ENCODE measurements around the gene ECSIT. TPM values are rescaled to one million over a fixed set of nuclear protein-coding genes. Genes with fewer than 3 reads are reported as not detected.
"Not testable (repeated sequence)": the region's sequence is repeated elsewhere in the genome, so short reads cannot be mapped to it uniquely, and the experiment has no call there.

The ECSIT gene
- total RNA-seq, 1 experiment from 2014 or later: 22.3 TPM

GRCh38 chr19:11479898-11480714 lies 48.8 kb downstream of the ECSIT start:
- no peaks in the 10 kb centered on the region for H3K36me3 ChIP-seq
- H3K9me3 ChIP-seq (replicated peaks): no peaks in the 10 kb centered on the region
- no peak overlapping the region for H3K27ac ChIP-seq
- H3K4me1 ChIP-seq: no peaks in the 10 kb centered on the region
- DNase-seq: no peak
- H3K4me3 ChIP-seq: no peak overlapping the region
- no peaks in the 10 kb centered on the region for H3K27me3 ChIP-seq

GRCh38 chr19:11479090-11479897 lies 49.6 kb downstream of the ECSIT start:
- Histone ChIP-seq H3K27ac (no peak overlapping the region), H3K27me3 (no peaks in the 10 kb centered on the region)

GRCh38 chr19:11478167-11479089 lies 50.5 kb downstream of the ECSIT start:
- H3K36me3 ChIP-seq: no peaks in the 10 kb centered on the region
- no peak overlapping the region for H3K27ac ChIP-seq
- no peak for DNase-seq
- no peaks in the 10 kb centered on the region for H3K4me1 ChIP-seq
- no peaks in the 10 kb centered on the region for H3K9me3 ChIP-seq (replicated peaks)
- H3K4me3 ChIP-seq: no peak overlapping the region
- no peaks in the 10 kb centered on the region for H3K27me3 ChIP-seq

More at GRCh38 chr19:11479090-11479897, 49.6 kb downstream of the ECSIT start:
- H3K4me1 ChIP-seq: no peaks in the 10 kb centered on the region
- no peak for DNase-seq
- H3K9me3 ChIP-seq (replicated peaks): no peaks in the 10 kb centered on the region
- no peaks in the 10 kb centered on the region for H3K36me3 ChIP-seq
- no peak overlapping the region for H3K4me3 ChIP-seq

- no peak for DNase-seq
- no peaks in the 10 kb centered on the region for H3K36me3 ChIP-seq
Measured at GRCh38 chr19:11475861-11476260, 53.1 kb downstream of the ECSIT start.

GRCh38 chr19:11475343-11475742 lies 53.6 kb downstream of the ECSIT start:
- not testable (repeated sequence) for H3K27me3 ChIP-seq; H3K36me3 ChIP-seq; H3K4me3 ChIP-seq; H3K9me3 ChIP-seq (replicated peaks); H3K27ac ChIP-seq; DNase-seq; H3K4me1 ChIP-seq

More at GRCh38 chr19:11475861-11476260, 53.1 kb downstream of the ECSIT start:
- H3K9me3 ChIP-seq (replicated peaks): no peaks in the 10 kb centered on the region
- no peaks in the 10 kb centered on the region for H3K4me1 ChIP-seq
- no peak overlapping the region for H3K27ac ChIP-seq
- H3K4me3 ChIP-seq: no peak overlapping the region
- no peaks in the 10 kb centered on the region for H3K27me3 ChIP-seq

GRCh38 chr19:11473725-11474124 lies 55.2 kb downstream of the ECSIT start:
- no peaks in the 10 kb centered on the region for H3K27me3 ChIP-seq
- no peak for DNase-seq
- H3K4me1 ChIP-seq: no peaks in the 10 kb centered on the region
- no peaks in the 10 kb centered on the region for H3K9me3 ChIP-seq (replicated peaks)
- no peaks in the 10 kb centered on the region for H3K36me3 ChIP-seq
- no peak overlapping the region for H3K4me3 ChIP-seq
- no peak overlapping the region for H3K27ac ChIP-seq

- H3K4me1 ChIP-seq; H3K27me3 ChIP-seq; DNase-seq; H3K4me3 ChIP-seq; H3K36me3 ChIP-seq; H3K9me3 ChIP-seq (replicated peaks); H3K27ac ChIP-seq: not testable (repeated sequence)
Measured at GRCh38 chr19:11468266-11468845, 60.6 kb downstream of the ECSIT start.

GRCh38 chr19:11465600-11465999 lies 63.3 kb downstream of the ECSIT start:
- Histone ChIP-seq H3K27me3 (no peaks in the 10 kb centered on the region), H3K4me1 (no peaks in the 10 kb centered on the region), H3K36me3 (no peaks in the 10 kb centered on the region), H3K9me3 (replicated peaks) (no peaks in the 10 kb centered on the region), H3K4me3 (no peak overlapping the region), H3K27ac (no peak overlapping the region)
- DNase-seq: no peak

GRCh38 chr19:11464333-11465265 lies 64.3 kb downstream of the ECSIT start:
- no peaks in the 10 kb centered on the region for H3K36me3 ChIP-seq
- H3K4me1 ChIP-seq: no peaks in the 10 kb centered on the region
- H3K4me3 ChIP-seq: no peak overlapping the region
- DNase-seq: no peak
- no peak overlapping the region for H3K27ac ChIP-seq
- H3K9me3 ChIP-seq (replicated peaks): no peaks in the 10 kb centered on the region
- no peaks in the 10 kb centered on the region for H3K27me3 ChIP-seq

- H3K27me3 ChIP-seq: no peaks in the 10 kb centered on the region
- no peak for DNase-seq
- H3K27ac ChIP-seq: no peak overlapping the region
- no peaks in the 10 kb centered on the region for H3K4me1 ChIP-seq
- H3K4me3 ChIP-seq: no peak overlapping the region
- H3K9me3 ChIP-seq (replicated peaks): no peaks in the 10 kb centered on the region
- no peaks in the 10 kb centered on the region for H3K36me3 ChIP-seq
Measured at GRCh38 chr19:11463391-11463790, 65.5 kb downstream of the ECSIT start.

GRCh38 chr19:11461453-11461852 lies 67.5 kb downstream of the ECSIT start:
- Histone ChIP-seq H3K4me3 (no peak overlapping the region), H3K27ac (no peak overlapping the region)

GRCh38 chr19:11460207-11460606 lies 68.7 kb downstream of the ECSIT start:
- DNase-seq: no peak
- Histone ChIP-seq H3K4me3 (no peak overlapping the region), H3K36me3 (no peaks in the 10 kb centered on the region), H3K27ac (no peak overlapping the region), H3K9me3 (replicated peaks) (no peaks in the 10 kb centered on the region), H3K4me1 (no peaks in the 10 kb centered on the region), H3K27me3 (no peaks in the 10 kb centered on the region)

More at GRCh38 chr19:11461453-11461852, 67.5 kb downstream of the ECSIT start:
- no peak for DNase-seq
- H3K9me3 ChIP-seq (replicated peaks): no peaks in the 10 kb centered on the region
- H3K4me1 ChIP-seq: no peaks in the 10 kb centered on the region
- H3K27me3 ChIP-seq: no peaks in the 10 kb centered on the region
- no peaks in the 10 kb centered on the region for H3K36me3 ChIP-seq

GRCh38 chr19:11458912-11459311 lies 70.0 kb downstream of the ECSIT start:
- not testable (repeated sequence) for H3K36me3 ChIP-seq

More at GRCh38 chr19:11458912-11459311, 70.0 kb downstream of the ECSIT start:
- not testable (repeated sequence) for H3K27me3 ChIP-seq; H3K4me3 ChIP-seq; DNase-seq; H3K9me3 ChIP-seq (replicated peaks); H3K27ac ChIP-seq; H3K4me1 ChIP-seq

Data from SJCRH30 (cell line).